Activated naive CD8-positive, alpha-beta T cell treated with anti-CD3 and anti-CD28 coated beads, Interleukin-2, amount 10 ng/mL, durations not matched to agents 7 days and 5 days (primary cell): ENCODE results near the gene LRP1B. TPM values are rescaled to one million over a fixed set of nuclear protein-coding genes. Genes with fewer than 3 reads are reported as not detected.

Experiments
- ATAC-seq: fragments of 150-1000 bp; cut with Tn5 transposase; one replicate; pipeline ENCODE4 v1.10.0; 2021; ENCODE audit warnings: low read depth, moderate library complexity
- POLR2A ChIA-PET: fragments of 350-600 bp; sonication (Branson Sonifier 250); formaldehyde crosslinking; loops from one replicate; lab custom pipeline; 2021; ENCODE audit warnings: antibody characterized with exemption; lab: Charles Lee
- DNase-seq: peaks from one replicate; pipeline ENCODE4 v3.0.0; 2021
- H3K27ac Mint-ChIP-seq: one replicate; pipeline ENCODE4 v1.8.0; 2022; ENCODE audit warnings: mild to moderate bottlenecking, mixed read lengths
- H3K27me3 Mint-ChIP-seq: one replicate; pipeline ENCODE4 v1.8.0; 2022; ENCODE audit warnings: mild to moderate bottlenecking, moderate library complexity, mixed read lengths
- H3K36me3 Mint-ChIP-seq: one replicate; pipeline ENCODE4 v1.8.0; 2021; ENCODE audit warnings: mild to moderate bottlenecking, mixed read lengths
- H3K4me1 Mint-ChIP-seq: one replicate; pipeline ENCODE4 v1.8.0; 2021; ENCODE audit warnings: mixed read lengths
- H3K4me3 Mint-ChIP-seq: one replicate; pipeline ENCODE4 v1.8.0; 2022; ENCODE audit warnings: mild to moderate bottlenecking, moderate library complexity, mixed read lengths
- H3K9me3 Mint-ChIP-seq: one replicate; pipeline ENCODE4 v1.8.0; 2021; ENCODE audit warnings: mixed read lengths
- total RNA-seq, 2 experiments: library from RNA; stranded (reverse); gene quantifications; one replicate each; pipeline ENCODE4 v1.2.3, GENCODE V29; 2021

The LRP1B gene
- total RNA-seq, 2 experiments from 2014 or later: not detected

GRCh38 chr2:140916410-140916809, 1214.4 kb downstream of the LRP1B start:
- Mint-ChIP-seq H3K9me3 (no peaks in the 10 kb centered on the region), H3K36me3 (no peaks in the 10 kb centered on the region), H3K4me1 (no peaks in the 10 kb centered on the region), H3K4me3 (no peak overlapping the region), H3K27ac (no peak overlapping the region), H3K27me3 (no peaks in the 10 kb centered on the region)
- ATAC-seq: no peak
- POLR2A ChIA-PET: no interaction called here
- no peak for DNase-seq

- no peak overlapping the region for H3K4me3 Mint-ChIP-seq
- H3K9me3 Mint-ChIP-seq: no peaks in the 10 kb centered on the region
- H3K27me3 Mint-ChIP-seq: no peaks in the 10 kb centered on the region
- no peaks in the 10 kb centered on the region for H3K4me1 Mint-ChIP-seq
- H3K36me3 Mint-ChIP-seq: no peaks in the 10 kb centered on the region
- DNase-seq (no peak), ATAC-seq (no peak)
- H3K27ac Mint-ChIP-seq: no peak overlapping the region
- POLR2A ChIA-PET: no interaction called here
These were observed 1220.1 kb downstream of the LRP1B start for GRCh38 chr2:140910683-140911082.

GRCh38 chr2:140905083-140905781, 1225.6 kb downstream of the LRP1B start:
- Mint-ChIP-seq H3K9me3 (peaks cover 2% of the 10 kb centered on the region), H3K27me3 (no peaks in the 10 kb centered on the region), H3K36me3 (no peaks in the 10 kb centered on the region), H3K4me1 (no peaks in the 10 kb centered on the region), H3K4me3 (no peak overlapping the region), H3K27ac (no peak overlapping the region)
- POLR2A ChIA-PET: no interaction called here
- DNase-seq (no peak), ATAC-seq (no peak)

GRCh38 chr2:140895378-140895777, 1235.4 kb downstream of the LRP1B start:
- Mint-ChIP-seq H3K36me3 (no peaks in the 10 kb centered on the region), H3K27me3 (no peaks in the 10 kb centered on the region), H3K4me3 (no peak overlapping the region), H3K4me1 (no peaks in the 10 kb centered on the region), H3K9me3 (peaks cover 10% of the 10 kb centered on the region), H3K27ac (no peak overlapping the region)
- POLR2A ChIA-PET: no interaction called here
- no peak for DNase-seq
- ATAC-seq: no peak

- no peak overlapping the region for H3K4me3 Mint-ChIP-seq
- H3K27me3 Mint-ChIP-seq: no peaks in the 10 kb centered on the region
- no peak overlapping the region for H3K27ac Mint-ChIP-seq
- H3K36me3 Mint-ChIP-seq: no peaks in the 10 kb centered on the region
- POLR2A ChIA-PET: no interaction called here
- ATAC-seq (no peak), DNase-seq (no peak)
- H3K9me3 Mint-ChIP-seq: peaks cover 11% of the 10 kb centered on the region
- H3K4me1 Mint-ChIP-seq: no peaks in the 10 kb centered on the region
These were observed 1237.1 kb downstream of the LRP1B start for GRCh38 chr2:140893685-140894084.

- DNase-seq (no peak), ATAC-seq (no peak)
- Mint-ChIP-seq H3K27ac (no peak overlapping the region), H3K4me3 (no peak overlapping the region), H3K9me3 (peaks cover 9% of the 10 kb centered on the region), H3K4me1 (no peaks in the 10 kb centered on the region), H3K27me3 (no peaks in the 10 kb centered on the region), H3K36me3 (no peaks in the 10 kb centered on the region)
- POLR2A ChIA-PET: no interaction called here
These were observed 1237.7 kb downstream of the LRP1B start for GRCh38 chr2:140892911-140893637.

GRCh38 chr2:140892436-140892835, 1238.4 kb downstream of the LRP1B start:
- Mint-ChIP-seq H3K27ac (no peak overlapping the region), H3K4me3 (no peak overlapping the region), H3K36me3 (no peaks in the 10 kb centered on the region), H3K9me3 (peaks cover 11% of the 10 kb centered on the region), H3K27me3 (no peaks in the 10 kb centered on the region), H3K4me1 (no peaks in the 10 kb centered on the region)
- ATAC-seq: no peak
- POLR2A ChIA-PET: no interaction called here
- no peak for DNase-seq

GRCh38 chr2:140891614-140892212, 1239.1 kb downstream of the LRP1B start:
- ATAC-seq (no peak), DNase-seq (no peak)
- H3K36me3 Mint-ChIP-seq: no peaks in the 10 kb centered on the region
- H3K9me3 Mint-ChIP-seq: peaks cover 9% of the 10 kb centered on the region
- POLR2A ChIA-PET: no interaction called here
- H3K27ac Mint-ChIP-seq: no peak overlapping the region
- no peak overlapping the region for H3K4me3 Mint-ChIP-seq
- H3K27me3 Mint-ChIP-seq: no peaks in the 10 kb centered on the region
- no peaks in the 10 kb centered on the region for H3K4me1 Mint-ChIP-seq

GRCh38 chr2:140882671-140883620, 1247.9 kb downstream of the LRP1B start:
- no peak overlapping the region for H3K4me3 Mint-ChIP-seq
- H3K36me3 Mint-ChIP-seq: no peaks in the 10 kb centered on the region
- no peak overlapping the region for H3K27ac Mint-ChIP-seq
- no peaks in the 10 kb centered on the region for H3K4me1 Mint-ChIP-seq
- no peaks in the 10 kb centered on the region for H3K27me3 Mint-ChIP-seq
- ATAC-seq (no peak), DNase-seq (no peak)
- peaks cover 4% of the 10 kb centered on the region for H3K9me3 Mint-ChIP-seq
- POLR2A ChIA-PET: no interaction called here

- no peak for ATAC-seq
- H3K27ac Mint-ChIP-seq: no peak overlapping the region
- no peaks in the 10 kb centered on the region for H3K36me3 Mint-ChIP-seq
- POLR2A ChIA-PET: no interaction called here
- H3K4me3 Mint-ChIP-seq: no peak overlapping the region
- DNase-seq: no peak
- no peaks in the 10 kb centered on the region for H3K27me3 Mint-ChIP-seq
- H3K4me1 Mint-ChIP-seq: no peaks in the 10 kb centered on the region
- peaks cover 4% of the 10 kb centered on the region for H3K9me3 Mint-ChIP-seq
These were observed 1250.2 kb downstream of the LRP1B start for GRCh38 chr2:140880573-140880972.

- no peak overlapping the region for H3K27ac Mint-ChIP-seq
- H3K4me1 Mint-ChIP-seq: no peaks in the 10 kb centered on the region
- no peak for DNase-seq
- POLR2A ChIA-PET: no interaction called here
- H3K4me3 Mint-ChIP-seq: no peak overlapping the region
- H3K36me3 Mint-ChIP-seq: no peaks in the 10 kb centered on the region
- no peaks in the 10 kb centered on the region for H3K27me3 Mint-ChIP-seq
- H3K9me3 Mint-ChIP-seq: peaks cover 4% of the 10 kb centered on the region
- no peak for ATAC-seq
These were observed 1254.8 kb downstream of the LRP1B start for GRCh38 chr2:140876015-140876414.

- H3K27me3 Mint-ChIP-seq: no peaks in the 10 kb centered on the region
- H3K4me1 Mint-ChIP-seq: no peaks in the 10 kb centered on the region
- H3K4me3 Mint-ChIP-seq: no peak overlapping the region
- no peak for ATAC-seq
- no peak for DNase-seq
- H3K27ac Mint-ChIP-seq: no peak overlapping the region
- peaks cover 10% of the 10 kb centered on the region for H3K9me3 Mint-ChIP-seq
- no peaks in the 10 kb centered on the region for H3K36me3 Mint-ChIP-seq
- POLR2A ChIA-PET: no interaction called here
These were observed 1256.8 kb downstream of the LRP1B start for GRCh38 chr2:140873915-140874531.

GRCh38 chr2:140869925-140870324, 1260.9 kb downstream of the LRP1B start:
- Mint-ChIP-seq H3K4me1 (no peaks in the 10 kb centered on the region), H3K27ac (no peak overlapping the region), H3K27me3 (no peaks in the 10 kb centered on the region), H3K36me3 (no peaks in the 10 kb centered on the region), H3K9me3 (peaks cover 10% of the 10 kb centered on the region), H3K4me3 (no peak overlapping the region)
- DNase-seq (no peak), ATAC-seq (no peak)
- POLR2A ChIA-PET: no interaction called here
